A204.1 (cell line): Measurements from ENCODE around the gene HYI.

Source experiments
- FAIRE-seq: peaks from 2 replicates; lab custom pipeline; 2012; peaks lifted over from hg19 to GRCh38; lab: Jason Lieb, UNC

The HYI gene

DNA sequence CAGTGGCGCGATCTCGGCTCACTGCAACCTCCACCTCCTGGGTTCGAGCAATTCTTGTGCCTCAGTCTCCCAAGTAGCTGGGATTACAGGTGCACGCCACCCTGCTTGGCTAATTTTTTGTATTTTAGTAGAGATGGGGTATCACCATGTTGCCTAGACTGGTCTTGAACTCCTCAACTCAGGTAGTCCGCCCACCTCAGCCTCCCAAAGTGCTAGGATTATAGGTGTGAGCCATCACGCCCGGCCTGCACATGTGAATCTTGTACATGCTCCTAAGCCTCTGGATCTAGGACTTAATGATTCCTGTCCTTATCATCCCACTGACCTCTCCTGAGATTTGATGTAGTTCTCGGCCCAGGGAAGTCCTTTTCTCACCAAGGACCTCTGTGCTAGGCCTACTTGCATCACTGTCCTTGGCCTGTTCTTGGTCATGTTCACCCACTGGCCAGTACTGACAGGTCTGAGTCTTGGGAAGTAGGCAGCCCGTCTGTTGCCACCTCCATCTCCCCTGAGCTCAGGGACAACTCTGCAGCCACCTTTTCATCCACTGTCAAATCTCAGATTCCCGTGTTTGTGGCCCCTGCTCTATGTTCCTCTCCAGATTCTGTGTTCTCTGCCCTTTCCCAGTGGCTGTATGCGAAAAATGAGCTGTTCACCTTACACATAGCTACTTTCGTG lies 9.4 kb downstream of the HYI start:
- FAIRE-seq = no peak

DNA sequence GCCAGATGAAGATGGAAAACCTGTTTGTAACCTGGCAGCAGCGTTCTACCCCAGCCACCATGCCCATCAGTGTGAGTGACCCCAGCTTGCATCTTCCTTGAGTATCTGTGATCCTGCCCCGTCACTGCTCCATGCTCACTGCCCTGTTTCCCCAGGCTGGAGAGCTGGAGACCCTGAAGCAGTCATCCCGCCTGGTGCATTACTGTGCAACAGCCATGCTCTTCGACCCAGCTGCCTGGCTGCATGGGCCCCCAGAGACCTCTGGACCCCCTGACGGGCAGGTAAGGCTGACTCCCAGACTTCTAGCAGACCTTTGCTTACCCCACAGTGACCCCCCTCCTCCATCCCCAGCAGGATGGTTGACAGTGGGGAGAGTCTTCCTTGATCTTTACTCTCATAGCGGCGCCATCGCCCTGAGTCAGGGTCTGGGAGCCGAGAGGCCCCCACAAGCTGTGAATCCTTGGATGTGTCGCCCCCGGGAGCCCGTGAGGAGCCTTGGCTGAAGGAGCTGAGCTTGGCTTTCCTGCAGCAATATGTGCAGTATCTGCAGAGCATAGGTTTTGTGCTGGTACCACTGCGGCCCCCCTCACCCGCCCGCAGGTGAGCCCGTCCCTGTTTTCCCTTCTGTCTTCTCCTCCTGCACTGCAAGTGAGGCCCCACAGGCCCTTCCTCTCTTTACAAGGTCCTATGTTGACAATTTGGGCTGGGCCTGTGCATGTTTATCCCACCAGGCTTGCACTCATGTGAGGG lies 10.4 kb downstream of the HYI start:
- FAIRE-seq = no peak

DNA sequence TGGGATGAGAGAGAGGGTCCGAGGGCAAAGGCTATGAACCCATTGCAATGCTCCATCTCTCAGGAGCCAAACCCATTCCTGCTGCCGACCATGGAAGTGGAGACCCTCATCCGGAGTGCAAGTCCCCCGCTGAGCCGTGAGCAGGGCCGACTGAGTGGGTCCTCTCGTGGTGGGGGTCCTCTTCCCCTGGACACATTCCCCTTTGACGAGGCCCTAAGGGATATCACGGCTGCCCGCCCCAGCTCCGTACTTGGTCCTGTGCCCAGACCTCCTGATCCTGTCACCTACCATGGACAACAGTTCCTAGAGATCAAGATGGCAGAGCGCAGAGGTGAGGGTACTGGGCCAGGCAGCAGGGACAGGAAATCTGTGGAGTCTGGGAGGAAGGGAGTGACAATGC lies 11.0 kb downstream of the HYI start:
- FAIRE-seq = no peak

DNA sequence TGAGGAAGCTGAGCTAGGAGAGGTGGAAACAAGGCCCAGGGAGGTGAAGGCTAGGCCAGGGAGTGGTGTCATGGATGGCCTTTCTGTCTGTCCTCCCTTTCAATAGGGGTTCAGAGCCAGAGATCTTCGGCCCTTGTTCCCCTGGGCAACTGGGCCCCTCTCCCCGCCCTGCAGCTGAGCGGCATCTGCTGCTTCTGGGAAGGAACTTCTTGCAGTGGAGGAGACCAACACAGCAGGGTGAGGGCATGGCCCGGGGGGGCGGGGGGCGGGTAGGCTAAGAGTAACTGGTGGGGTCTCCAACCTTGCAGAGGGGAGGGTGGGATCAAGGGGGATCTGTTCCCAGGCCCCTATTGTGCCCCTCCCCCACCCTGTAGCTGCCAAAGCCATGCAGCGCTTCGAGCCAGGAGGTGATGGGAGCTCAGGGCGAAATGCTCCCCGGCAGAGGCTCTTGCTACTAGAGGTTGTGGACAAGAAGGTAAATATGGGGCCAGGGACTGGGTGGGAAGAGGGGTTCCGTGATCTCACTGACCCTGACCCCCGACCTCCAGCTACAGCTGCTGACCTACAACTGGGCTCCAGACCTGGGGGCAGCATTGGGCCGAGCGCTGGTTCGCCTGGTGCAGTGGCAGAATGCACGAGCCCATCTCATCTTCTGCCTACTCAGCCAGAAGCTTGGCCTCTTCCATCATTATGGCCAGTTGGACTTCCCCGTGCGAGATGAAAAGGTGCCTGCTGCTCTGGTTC lies 11.7 kb downstream of the HYI start:
- FAIRE-seq = no peak

DNA sequence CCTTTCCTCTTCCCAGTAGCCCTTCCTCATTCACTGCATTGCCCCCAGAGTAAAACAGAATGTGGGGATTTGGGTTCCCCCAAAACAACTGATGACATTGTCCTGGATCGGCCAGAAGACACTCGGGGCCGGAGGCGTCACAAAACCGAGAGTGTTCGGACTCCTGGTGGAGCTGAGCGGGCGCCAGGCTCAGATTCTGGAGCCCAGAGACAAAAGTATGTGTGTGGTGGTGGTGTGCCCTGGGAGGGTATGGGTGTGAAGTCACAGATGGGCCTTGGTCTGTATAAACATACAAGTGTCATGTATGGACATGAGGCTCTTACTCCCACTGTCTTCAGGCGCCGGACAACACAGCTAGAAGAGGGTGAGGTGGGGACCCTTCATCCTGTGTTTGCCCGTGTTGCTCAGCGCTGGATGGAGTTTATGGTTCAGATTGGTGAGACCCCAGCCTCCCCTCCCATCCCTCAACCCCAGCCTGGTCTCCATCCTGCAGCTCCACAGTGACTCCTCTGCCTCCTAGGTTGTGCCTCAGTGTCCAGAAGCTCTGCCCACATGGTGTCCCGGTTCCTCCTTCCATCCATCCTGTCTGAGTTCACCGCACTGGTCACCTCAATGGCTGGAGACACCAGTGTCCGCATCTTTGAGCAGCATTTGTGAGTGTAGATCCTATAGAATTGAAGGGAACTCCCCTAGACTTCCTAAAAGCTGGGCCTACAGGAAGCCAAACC lies 12.4 kb downstream of the HYI start:
- no peak for FAIRE-seq

DNA sequence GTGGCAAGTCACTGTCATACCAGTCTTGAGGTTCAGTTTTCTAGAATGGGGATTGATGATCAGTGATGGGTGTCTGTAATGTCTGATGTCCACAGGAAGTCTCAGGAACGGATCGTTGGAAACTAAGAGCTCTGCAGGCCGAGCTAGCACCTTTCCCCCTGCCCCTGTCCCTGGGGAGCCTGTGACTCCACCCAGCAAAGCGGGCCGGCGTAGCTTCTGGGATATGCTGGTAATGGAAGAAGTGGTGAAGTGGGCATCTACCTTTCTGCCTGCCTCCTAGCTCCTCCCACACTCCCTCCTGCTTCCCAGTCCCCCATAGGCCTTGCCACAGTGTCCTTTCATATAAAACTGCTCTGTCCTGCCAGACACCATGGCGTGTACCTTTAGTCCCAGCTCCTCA lies 13.4 kb downstream of the HYI start:
- no peak for FAIRE-seq

DNA sequence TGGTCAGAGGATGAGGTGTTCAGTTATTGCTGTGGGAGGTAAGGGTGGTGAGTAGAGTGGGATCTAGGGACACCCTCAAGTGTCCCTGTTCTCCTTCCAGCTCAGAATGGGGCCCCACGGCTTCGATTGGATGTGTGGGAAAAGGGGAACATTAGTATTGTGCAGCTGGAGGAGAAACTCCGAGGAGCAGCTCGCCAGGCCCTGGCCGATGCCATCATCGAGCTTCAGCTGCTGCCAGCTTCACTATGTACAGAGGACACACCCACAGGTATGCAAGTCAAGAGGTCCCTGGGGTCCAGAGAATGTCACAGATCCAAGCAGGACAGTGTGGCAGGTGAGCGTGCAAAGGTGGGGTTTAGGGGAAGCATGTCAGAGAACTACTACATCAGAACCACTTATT lies 13.9 kb downstream of the HYI start:
- no peak for FAIRE-seq

DNA sequence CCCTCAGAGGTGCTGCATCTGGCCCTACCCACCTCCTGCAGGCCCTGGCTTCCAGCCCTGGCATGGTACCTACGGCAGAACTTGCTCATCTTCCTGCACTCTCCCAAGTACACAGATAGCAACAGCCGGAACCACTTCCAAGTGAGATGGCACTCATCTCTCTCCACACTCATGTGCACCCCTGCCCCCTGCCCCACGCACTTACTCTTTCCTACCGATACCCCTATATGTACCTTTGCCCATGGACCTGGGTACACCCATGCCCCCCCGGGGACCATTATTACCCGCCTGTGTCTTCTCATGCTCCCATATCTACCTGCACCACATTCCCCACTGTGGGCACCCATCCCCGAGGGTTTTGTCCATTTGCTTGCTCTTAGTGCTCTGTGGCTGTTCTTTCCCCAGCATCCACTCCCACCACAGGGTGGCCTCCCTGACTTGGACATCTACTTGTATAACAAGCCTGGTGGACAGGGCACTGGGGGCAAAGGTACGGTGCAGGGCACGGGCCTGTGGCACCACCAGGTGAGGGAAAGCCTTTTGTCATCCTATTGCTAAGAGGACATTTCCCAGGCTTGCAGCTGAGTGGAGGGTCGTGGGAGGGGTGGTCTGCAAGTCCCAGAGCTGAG lies 14.7 kb downstream of the HYI start:
- FAIRE-seq = no peak

DNA sequence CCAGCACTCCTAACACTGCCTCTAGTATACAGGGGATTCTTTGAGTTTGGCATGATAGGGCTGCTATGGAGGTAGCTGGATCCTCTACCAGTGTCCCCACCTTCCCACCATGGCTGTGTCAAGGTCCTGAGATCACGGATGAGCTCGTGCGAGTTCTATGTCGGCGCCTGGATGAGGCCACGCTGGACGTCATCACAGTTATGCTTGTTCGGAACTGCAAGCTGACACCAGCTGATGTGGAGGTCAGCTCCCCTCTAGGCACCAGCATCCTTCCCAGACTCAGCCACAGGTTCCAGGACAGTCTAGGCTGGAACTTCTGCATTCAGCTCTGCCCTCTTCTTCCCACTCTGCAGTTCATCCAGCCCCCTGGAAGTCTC lies 15.2 kb downstream of the HYI start:
- FAIRE-seq = no peak

DNA sequence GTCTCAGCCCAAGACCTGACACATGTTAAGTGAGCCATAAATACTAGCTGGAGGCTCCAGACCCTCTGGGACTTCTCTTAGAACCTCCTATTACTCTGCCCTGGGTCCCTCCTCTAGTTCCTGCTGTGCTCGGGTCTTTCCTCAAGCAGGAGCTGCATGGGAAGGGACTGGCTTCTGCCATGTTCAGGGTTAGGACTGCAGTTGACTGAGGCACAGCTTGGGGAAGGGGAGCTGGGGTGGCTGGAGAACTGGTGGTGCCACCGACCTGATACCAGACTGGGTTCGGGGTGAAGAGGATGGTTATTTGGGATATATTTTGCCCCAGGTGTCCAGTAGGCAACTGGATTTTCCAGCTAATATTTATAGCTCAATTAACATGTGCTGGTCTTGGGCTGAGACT lies 15.7 kb downstream of the HYI start:
- no peak for FAIRE-seq

DNA sequence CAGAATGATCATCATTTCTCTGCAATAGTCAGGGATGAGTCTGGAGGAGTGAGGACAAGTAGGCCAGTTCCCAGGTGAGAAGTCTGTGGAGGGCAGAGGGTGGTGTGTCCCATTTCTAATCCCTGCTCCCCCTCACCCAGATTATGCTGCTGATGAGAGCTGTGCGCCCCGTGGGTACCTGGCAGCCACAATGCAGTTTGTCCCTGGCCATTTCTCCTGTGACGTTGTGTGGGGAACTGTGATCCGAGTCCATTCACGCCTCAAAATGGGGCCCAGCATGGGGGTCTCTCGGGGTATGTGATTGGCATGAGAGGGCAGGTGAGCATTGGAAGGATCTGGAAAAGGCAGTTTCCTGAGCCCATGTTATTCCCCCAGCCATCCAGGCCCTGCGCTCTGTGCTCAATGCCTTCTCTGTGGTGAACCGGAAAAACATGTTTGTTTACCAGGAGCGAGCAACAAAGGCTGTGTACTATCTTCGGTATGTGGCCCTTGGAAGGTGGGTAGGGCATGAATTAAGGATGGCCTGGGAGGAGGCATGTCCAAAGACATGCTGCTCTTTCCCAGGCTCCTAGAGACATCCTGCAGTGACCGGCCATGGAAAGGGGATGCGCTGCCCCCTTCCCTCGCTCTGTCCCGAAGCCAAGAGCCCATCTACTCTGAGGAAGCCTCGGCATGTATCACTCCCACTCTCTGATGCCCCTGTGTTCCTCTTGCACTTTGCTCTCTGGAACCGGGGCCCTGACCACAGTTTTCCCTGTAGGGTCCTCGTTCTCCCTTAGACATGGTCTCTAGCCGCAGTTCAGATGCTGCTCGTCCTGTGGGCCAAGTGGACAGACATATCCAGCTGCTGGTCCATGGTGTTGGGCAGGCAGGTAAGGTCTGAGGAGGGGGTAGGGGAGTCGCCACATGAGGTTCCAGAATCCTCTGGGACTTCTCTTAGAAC lies 16.4 kb downstream of the HYI start:
- no peak for FAIRE-seq

DNA sequence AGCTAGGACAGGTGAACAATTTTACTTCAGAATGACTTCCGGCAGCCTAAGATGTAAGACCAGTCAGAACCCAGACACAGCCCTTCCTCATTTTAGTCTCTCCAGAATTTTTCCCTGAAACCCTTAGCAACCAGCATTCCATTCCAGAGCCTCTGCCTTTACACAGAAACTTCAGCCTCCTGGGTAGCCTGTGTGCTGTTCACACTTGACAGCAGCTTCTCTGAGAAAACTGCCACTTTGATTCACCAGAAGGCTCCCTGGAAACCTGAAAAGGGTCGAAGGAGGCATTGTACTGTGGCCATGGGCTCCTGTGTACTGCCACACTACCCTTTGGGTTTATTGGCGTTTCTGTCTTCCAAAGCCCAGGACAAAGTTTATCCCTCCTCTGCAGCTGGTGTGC lies 17.4 kb downstream of the HYI start:
- FAIRE-seq = no peak

DNA sequence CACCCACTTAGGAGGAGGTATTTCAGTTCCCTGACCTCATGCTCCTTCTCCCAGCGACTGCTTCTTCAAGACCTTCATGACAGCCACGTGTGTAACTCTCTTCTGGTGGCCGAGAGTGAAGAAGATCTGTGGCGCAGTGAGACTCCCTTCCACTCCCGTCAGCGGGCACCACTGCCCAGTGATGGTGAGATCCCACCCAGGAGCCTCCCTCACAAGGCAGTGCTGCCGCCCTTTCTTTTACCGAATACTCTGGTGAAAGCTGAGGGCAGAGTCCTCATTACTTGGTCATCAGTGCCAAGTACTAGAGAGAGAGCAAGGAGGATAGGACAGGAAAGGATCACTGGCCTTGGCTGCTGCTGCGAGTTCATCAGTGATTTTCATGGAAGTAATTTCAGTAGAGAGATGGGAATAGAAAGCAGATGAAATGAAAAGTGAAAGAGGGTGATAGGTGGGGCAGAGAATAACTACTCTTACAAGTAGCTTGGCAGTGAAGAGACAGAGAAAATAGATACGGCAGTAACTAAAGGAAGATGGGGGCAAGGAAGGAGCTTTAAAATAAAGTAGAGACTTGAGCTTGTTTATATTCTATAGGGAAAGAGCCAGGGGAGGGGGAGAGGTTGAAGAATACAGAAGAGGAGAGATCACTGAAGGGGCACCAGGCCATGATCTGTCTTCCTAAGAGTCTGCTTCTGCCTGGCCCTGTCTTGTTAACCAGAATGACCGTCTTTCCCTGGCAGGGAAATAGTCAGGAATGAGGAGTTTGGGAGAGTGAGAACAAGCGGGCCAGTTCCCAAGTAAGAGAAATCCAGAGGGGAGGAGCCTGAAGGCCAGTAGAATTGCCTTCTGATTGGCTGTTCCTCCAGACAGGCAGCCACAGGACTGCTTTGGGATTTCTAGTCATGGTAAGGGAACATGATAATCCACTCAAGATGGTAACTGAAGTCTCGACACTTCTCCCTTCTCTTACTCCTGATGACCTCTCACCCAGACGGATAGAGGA lies 18.3 kb downstream of the HYI start:
- FAIRE-seq = no peak

DNA sequence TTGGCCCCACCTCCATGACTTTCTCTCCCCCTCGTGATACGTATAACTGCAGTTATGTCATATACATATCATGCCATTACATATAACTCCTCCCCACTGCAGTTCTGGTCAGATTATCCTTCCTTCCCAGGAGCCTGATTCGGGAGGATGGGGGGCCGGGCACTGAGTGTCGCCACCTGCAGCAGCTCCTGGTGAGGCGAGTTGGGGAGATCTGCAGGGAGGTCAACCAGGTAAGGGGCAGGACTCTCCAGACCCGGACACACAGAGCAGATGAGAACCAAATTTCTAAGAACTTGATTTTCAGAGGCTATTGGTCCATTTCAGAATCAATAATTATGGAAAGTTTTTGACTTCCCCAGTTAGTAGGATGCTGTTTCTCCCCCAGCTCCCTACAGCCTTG lies 19.5 kb downstream of the HYI start:
- FAIRE-seq = no peak

DNA sequence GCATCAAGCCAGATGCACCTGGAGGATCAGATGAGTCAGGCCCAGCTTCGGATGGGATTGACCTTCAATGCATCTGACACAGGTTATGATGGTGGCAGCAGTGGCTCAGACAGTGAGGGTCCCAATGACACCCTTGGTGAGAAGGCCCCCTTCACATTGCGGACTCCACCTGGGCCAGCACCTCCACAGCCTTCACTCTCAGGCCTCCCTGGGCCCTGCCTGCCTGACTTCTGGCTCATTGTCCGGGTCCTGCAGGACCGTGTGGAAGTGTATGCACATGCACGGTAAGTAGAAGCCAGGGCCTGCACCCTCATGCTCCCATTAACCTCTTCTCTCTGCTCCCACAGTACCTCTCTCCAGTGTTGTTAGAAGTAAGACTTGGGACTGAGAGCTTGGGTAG lies 20.8 kb downstream of the HYI start:
- no peak for FAIRE-seq

DNA sequence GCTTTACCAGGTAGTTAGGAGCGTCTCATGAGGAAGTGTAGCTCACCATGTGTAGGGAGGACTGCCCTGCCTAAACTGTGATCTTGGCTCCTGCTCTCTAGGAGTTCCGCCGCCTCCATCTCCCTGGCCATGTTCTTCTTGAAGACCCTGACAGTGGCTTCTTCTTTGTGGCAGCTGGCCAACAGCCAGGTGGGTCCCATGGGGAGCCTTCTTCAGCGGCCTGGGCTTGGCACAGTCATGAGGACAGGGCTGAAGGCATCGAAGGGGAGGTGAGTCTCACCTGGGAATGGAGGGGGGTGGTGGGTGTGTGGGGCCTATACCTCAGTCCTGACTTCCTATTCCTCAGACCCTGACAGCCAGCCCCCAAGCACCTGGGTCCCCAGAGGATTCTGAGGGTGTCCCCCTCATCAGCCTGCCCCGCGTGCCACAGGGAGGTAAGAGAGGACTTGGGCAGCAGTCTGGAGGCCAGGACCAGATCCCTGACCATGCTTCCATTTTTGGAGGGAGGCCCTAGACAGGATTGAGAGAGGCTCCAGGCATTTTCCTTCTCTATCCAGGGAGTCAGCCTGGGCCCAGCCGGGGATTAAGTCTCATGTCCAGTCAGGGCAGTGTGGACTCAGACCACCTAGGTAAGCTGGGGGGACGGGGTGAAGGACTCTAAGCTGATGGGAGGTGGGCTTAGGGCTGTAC lies 21.4 kb downstream of the HYI start:
- no peak for FAIRE-seq

DNA sequence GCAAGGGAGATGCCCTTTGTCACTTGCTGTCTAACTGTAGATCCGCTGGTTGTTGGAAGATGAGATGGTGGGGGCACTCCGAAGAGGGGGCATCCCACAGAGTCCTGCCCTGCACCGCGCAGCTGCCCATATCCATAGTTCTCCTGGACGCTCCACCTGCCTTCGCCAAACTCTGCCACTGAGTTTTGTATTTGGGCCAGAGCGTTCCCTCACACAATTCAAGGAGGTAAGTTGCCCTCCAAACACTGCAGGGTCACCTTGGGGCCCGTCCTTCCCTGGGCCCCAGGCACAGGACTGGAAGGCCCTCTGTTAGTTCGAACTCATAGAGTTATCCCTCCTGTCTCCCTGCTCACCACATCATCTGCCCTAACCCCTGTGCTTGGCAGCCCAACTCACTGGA lies 22.1 kb downstream of the HYI start:
- FAIRE-seq = no peak

DNA sequence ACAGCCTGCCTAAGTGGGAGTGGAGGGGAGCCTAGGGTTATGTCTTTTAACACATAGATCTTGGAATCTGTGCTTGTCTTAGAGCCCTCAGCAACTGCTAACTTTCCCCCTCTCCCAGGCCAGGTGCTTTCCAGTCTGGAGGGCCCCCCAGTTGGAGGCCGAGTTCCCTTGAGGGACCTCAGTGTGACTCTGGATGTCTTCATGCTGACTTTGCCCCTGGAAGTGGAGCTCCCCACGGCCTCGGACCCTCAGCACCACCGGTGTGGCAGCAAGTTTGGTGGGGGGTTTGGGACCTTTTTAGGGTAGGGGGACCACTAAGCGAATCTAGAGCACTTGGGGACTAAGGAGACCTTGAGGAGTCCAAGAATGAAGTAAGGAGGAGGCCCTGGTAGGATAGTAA lies 22.9 kb downstream of the HYI start:
- no peak for FAIRE-seq

DNA sequence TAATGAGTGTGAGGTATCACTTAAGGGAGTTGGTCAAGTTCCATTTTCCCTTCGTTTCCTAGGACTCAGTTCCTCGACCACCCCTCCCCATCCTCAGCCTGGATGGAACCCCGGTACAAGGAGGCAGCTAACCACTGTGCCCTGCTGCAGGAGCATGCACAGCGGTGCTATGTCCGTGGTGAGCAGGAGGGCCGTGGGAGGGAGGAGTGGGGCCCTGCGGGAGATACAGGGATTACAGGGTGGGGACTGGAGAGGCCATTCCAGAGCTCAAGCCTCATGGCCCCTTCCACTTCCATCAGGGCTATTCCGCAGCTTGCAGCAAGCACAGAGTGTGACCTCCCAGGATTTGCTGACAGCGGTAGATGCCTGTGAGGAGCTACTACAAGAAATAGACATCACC lies 25.8 kb downstream of the HYI start:
- FAIRE-seq = no peak
